ENCODE measurements around the gene BIRC2. TPM values are rescaled to one million over a fixed set of nuclear protein-coding genes. Genes with fewer than 3 reads are reported as not detected.
A peak's percentile ranks its signal among the peaks of the same experiment; 100 is the strongest.

BIRC2 gene
- total RNA-seq, 1 experiment from 2014 or later = 53.5 TPM

DNA sequence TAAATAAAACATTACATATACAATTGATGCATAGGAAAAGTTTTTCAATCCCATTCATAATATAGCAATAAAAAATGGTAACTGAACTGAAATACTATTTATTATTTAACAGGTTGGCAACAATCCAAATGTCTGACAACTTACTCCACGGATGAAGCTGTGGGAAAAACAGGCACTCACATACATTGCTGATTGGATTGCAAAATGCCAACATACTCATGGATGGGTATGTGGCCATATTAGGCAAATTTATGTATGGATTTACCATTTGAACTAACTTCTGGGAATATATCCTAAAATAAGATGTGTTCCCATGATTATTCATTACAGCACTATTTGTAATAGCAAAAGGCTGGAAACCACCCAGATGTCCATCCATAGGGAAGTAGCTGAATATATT lies 3.2 kb upstream of the BIRC2 start:
- Histone ChIP-seq H3K4me1 (peaks cover 9% of the 10 kb centered on the region), H3K36me3 (ENCODE audit: control insufficient read depth, insufficient read depth, low read length) (no peaks in the 10 kb centered on the region), H3K9me3 (no peaks in the 10 kb centered on the region), H3K4me3 (ENCODE audit: low read depth, low read length) (no peak overlapping the region), H3K27me3 (replicated peaks; ENCODE audit: control insufficient read depth, insufficient read depth, low read length) (no peaks in the 10 kb centered on the region)
- H3K27ac Mint-ChIP-seq (ENCODE audit: unreplicated experiment) = no peak overlapping the region
- TF ChIP-seq CTCF (IDR thresholded peaks at IDR 0.05; ENCODE audit: insufficient read depth in 1 of 2, low read depth in 1 of 2, low read length in 1 of 2, severe bottlenecking in 1 of 2, unreplicated experiment in 1 of 2) = no peak
- BruUV-seq (replicated peaks) = no TSS peak
- H3K36me3 Mint-ChIP-seq (ENCODE audit: insufficient read depth, unreplicated experiment) = peaks cover 17% of the 10 kb centered on the region
- no peak overlapping the region for H3K4me3 Mint-ChIP-seq (ENCODE audit: unreplicated experiment)
- intact Hi-C loops (cut with micrococcal nuclease; ENCODE audit: unreplicated experiment) = loop anchor here (5.0 kb wide), 1 partner anchor 48 kb away; no protein-coding TSS in a partner anchor
- ChIA-PET POLR2A (no interaction called here), CTCF (interaction anchor here (0.8 to 1.0 kb wide), 2 partner anchors 50 to 322 kb away, joined by 3 read pairs; no protein-coding TSS in a partner anchor)
- no peaks in the 10 kb centered on the region for H3K27me3 Mint-ChIP-seq (ENCODE audit: insufficient read depth, unreplicated experiment)
- peaks cover 16% of the 10 kb centered on the region for H3K4me1 Mint-ChIP-seq (ENCODE audit: low read depth, unreplicated experiment)
- H3K9me3 Mint-ChIP-seq (ENCODE audit: unreplicated experiment) = no peaks in the 10 kb centered on the region
- no peak for DNase-seq

DNA sequence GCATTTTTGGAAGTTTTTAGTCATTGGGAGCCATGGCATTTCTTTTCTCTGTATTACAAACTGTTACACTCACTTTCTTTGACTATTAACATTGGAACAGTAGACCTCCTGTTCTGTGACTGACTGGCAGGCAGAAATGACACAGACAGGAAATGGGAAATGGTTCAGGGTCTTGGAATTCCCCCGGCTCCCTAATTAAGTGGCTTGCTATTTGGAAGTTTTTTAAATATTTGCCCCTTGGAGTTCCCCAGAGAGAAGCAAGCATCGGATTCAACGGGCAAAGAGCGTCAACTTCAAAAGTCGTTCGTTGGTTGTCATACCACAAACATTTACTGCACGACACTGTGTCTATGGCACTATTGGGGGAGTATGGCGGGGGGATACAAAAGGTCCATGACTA lies 1.1 kb upstream of the BIRC2 start:
- Histone ChIP-seq H3K9me3 (no peaks in the 10 kb centered on the region), H3K36me3 (ENCODE audit: control insufficient read depth, insufficient read depth, low read length) (peaks cover 2% of the 10 kb centered on the region; the same call in 1 of the 2 replicates), H3K4me1 (peaks cover 17% of the 10 kb centered on the region), H3K27me3 (replicated peaks; ENCODE audit: control insufficient read depth, insufficient read depth, low read length) (no peaks in the 10 kb centered on the region), H3K4me3 (ENCODE audit: low read depth, low read length) (peak overlapping the region; percentile 52)
- no peak for TF ChIP-seq CTCF (IDR thresholded peaks at IDR 0.05; ENCODE audit: insufficient read depth in 1 of 2, low read depth in 1 of 2, low read length in 1 of 2, severe bottlenecking in 1 of 2, unreplicated experiment in 1 of 2)
- H3K36me3 Mint-ChIP-seq (ENCODE audit: insufficient read depth, unreplicated experiment) = peaks cover 30% of the 10 kb centered on the region
- no peaks in the 10 kb centered on the region for H3K9me3 Mint-ChIP-seq (ENCODE audit: unreplicated experiment)
- peak overlapping the region; percentile 68 for H3K27ac Mint-ChIP-seq (ENCODE audit: unreplicated experiment)
- intact Hi-C loops (cut with micrococcal nuclease; ENCODE audit: unreplicated experiment) = loop anchor here (1.0 to 5.0 kb wide), 5 partner anchors 107 to 434 kb away; partner anchors contain the start of genes TMEM123 and YAP1
- peak overlapping the region; percentile 93 for H3K4me3 Mint-ChIP-seq (ENCODE audit: unreplicated experiment)
- ChIA-PET POLR2A (no interaction called here), CTCF (interaction anchor here (1.3 kb wide), 1 partner anchor 321 kb away, joined by 3 read pairs; no protein-coding TSS in a partner anchor)
- DNase-seq = no peak
- no TSS peak for BruUV-seq (replicated peaks)
- peaks cover 8% of the 10 kb centered on the region for H3K4me1 Mint-ChIP-seq (ENCODE audit: low read depth, unreplicated experiment)
- H3K27me3 Mint-ChIP-seq (ENCODE audit: insufficient read depth, unreplicated experiment) = no peaks in the 10 kb centered on the region

- Mint-ChIP-seq H3K27me3 (ENCODE audit: insufficient read depth, unreplicated experiment) (no peaks in the 10 kb centered on the region), H3K27ac (ENCODE audit: unreplicated experiment) (peak overlapping the region; percentile 68), H3K36me3 (ENCODE audit: insufficient read depth, unreplicated experiment) (peaks cover 34% of the 10 kb centered on the region), H3K4me1 (ENCODE audit: low read depth, unreplicated experiment) (peaks cover 8% of the 10 kb centered on the region), H3K9me3 (ENCODE audit: unreplicated experiment) (no peaks in the 10 kb centered on the region), H3K4me3 (ENCODE audit: unreplicated experiment) (peak overlapping the region; percentile 93)
- Histone ChIP-seq H3K4me1 (peaks cover 17% of the 10 kb centered on the region), H3K36me3 (ENCODE audit: control insufficient read depth, insufficient read depth, low read length) (peaks cover 2% of the 10 kb centered on the region; the same call in 1 of the 2 replicates), H3K27me3 (replicated peaks; ENCODE audit: control insufficient read depth, insufficient read depth, low read length) (no peaks in the 10 kb centered on the region), H3K9me3 (no peaks in the 10 kb centered on the region), H3K4me3 (ENCODE audit: low read depth, low read length) (peak overlapping the region; percentile 52)
- POLR2A ChIA-PET = no interaction called here
- intact Hi-C loops (cut with micrococcal nuclease; ENCODE audit: unreplicated experiment) = loop anchor here (1.0 to 5.0 kb wide), 5 partner anchors 106 to 434 kb away; partner anchors contain the start of genes TMEM123 and YAP1
- CTCF ChIA-PET = interaction anchor here (0.9 to 1.3 kb wide), 2 partner anchors 64 to 320 kb away, joined by 3 to 6 read pairs; no protein-coding TSS in a partner anchor
- DNase-seq = no peak
- TF ChIP-seq CTCF (IDR thresholded peaks at IDR 0.05; ENCODE audit: insufficient read depth in 1 of 2, low read depth in 1 of 2, low read length in 1 of 2, severe bottlenecking in 1 of 2, unreplicated experiment in 1 of 2) = no peak
- BruUV-seq (replicated peaks) = TSS peak; percentile 81
These were observed 612 bp upstream of the BIRC2 start for GRCh38 chr11:102346456-102346747.

All from Caco-2 (cell line).